Measurements from ENCODE around the gene RAC2.
A peak's percentile ranks its signal among the peaks of the same experiment; 100 is the strongest.

RAC2 gene

GRCh38 chr22:37275134-37275533 is 31.1 kb upstream of the RAC2 start:
- no peak for DNase-seq

- peak; percentile 4 for DNase-seq
Measured at GRCh38 chr22:37274380-37274862, 30.4 kb upstream of the RAC2 start.

- DNase-seq: no peak
Measured at GRCh38 chr22:37273846-37274225, 29.8 kb upstream of the RAC2 start.

DNA sequence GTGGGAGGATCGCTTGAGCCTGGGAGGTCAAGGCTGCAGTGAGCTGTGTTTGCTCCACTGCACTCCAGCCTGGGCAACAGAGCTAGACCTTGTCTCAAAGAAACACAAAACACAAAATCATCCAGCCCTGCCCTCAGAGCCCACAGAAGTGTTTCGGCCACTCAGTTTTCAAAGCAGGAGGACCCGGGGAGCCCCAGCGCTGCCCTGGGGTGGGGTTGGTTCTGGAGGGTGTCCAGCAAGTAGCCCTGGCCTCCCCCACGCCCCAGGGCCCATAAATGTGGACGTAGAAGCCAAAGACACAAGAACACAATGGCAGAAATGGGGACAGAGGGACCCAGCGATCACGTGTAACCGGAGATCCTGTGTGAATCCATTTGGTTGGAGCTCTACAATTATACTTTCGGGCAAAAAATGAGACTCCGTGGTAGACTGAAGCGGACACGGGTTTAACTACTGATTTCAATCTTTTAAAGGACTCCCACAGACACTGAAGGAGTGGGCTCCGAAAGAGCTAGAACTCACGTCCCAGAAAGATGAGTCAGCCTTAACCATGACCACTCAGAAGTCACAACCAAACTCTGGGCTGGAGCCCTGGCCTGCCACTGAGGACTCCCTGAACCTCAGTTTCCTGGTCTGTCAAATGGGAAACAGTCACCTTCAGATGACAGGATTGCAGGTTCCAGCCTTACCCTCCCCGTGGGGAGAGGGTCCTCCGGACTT is 29.2 kb upstream of the RAC2 start:
- DNase-seq: no peak

DNA sequence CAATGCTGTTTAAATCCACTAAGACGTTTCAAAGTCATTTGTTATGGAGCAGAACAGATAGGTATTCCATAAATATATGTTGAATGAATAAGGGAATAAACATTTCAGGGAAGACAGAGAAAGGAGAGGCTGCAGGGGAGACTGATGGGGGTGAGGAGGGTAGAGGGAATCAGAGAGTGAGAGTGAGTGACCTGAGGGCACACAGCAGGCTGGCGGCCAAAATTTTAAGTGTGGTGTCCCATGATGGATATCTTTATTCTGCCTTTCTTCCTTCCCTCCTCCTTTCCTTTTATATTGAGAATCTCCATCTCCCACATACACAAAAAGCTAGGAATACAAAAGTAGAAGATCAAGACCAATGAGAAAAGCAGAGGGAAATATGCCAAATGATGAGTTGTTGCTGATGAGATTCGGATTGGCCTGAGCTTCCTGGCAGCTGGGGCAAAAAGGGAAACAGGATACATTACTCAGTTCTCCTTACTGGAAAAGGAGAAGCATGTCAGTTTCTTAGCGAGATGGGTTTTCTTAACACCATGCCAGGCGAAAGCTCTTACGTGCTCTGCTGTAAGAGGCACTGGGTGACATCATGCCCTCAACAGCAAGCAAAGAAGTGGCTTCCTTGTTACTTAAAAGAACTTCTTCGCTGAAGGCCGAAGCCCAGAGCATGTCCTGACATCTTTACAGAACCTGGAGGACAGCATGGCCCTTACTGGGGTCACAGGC is 27.0 kb upstream of the RAC2 start:
- no peak for DNase-seq

DNA sequence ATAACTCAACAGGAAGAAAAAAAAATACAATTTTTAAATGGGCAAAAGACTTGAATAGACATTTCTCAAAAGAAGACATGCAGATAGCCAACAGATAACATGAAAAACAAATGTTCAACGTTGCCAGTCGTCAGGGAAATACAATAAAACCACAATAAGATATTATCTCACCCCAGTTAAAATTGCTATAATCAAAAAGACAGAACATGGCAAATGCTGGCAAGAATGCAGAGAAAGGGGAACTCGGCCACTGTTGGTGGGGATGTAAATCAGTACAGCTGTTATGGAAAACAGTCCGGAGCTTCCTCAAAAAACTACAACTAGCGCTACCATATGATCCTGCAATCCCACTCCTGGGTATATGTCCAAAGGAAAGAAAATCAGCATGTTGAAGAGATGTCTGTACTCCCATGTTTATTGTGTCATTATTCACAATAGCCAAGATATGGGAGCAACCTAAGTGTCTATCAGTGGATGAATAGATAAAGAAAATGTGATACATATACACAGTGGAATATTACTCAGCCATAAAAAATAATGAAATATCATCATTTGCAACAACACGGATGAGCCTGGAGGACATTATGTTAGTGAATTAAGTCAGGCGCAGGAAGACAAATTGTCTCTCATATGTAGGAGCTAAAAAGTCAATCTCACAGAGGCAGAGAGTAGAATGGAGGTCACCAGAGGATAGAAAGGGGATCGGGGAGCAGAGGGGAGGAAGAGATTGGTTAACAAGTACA is 26.0 kb upstream of the RAC2 start:
- no peak for DNase-seq

- no peak for DNase-seq
Measured at GRCh38 chr22:37267661-37268413, 23.8 kb upstream of the RAC2 start.

DNA sequence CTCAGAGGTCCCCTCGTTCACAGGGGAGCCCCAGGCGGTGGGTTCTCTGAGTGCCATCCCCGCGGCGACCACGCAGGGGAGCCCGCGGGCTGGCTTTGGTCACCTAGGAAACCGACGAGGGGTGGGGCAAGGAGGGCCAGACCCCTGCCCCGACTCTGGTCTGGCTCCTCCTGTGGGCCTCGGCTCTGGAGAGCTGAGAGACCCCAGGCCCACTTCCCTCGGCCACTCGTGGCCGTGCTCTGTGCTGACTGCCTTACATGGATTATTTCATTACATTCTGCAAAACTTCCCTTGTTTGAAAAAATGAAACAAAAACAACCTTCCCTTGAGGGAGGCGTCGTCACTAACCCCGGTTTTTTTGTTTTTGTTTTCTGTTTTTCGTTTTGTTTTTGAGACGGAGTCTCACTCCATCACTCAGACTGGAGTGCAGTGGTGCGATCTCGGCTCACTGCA is 23.1 kb upstream of the RAC2 start:
- peak; percentile 82 for DNase-seq

DNA sequence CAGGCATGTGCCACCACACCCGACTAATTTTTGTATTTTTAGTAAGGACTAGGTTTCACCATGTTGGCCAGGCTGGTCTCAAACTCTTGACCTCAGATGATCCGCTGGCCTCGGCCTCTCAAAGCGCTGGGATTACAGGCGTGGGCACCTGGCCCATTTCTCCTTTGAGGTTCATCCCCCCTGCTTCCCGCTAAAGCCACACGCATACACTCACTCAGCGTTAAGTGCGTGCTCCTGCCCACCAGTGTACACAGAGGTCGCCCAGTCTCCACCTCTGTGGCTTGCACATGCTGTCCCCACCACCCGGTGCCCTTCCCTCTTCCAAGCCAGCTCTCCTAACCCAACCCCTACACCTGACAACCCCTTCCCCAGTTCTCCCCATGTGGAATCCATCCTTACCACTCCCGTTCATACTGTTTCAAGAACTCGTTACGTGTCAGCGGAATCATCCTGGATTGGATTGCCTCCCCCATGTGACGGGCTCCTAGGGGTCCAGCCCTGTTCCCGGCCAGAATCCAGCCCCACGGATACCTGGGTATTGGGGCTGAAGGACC is 22.6 kb upstream of the RAC2 start:
- no peak for DNase-seq

- DNase-seq: no peak
Measured at GRCh38 chr22:37263966-37264887, 20.2 kb upstream of the RAC2 start.

GRCh38 chr22:37262346-37262745 is 18.3 kb upstream of the RAC2 start:
- no peak for DNase-seq

- peak; percentile 74 for DNase-seq
Measured at GRCh38 chr22:37260901-37261336, 16.9 kb upstream of the RAC2 start.

GRCh38 chr22:37260155-37260795 is 16.2 kb upstream of the RAC2 start:
- no peak for DNase-seq

- peak; percentile 65 for DNase-seq
Measured at GRCh38 chr22:37259540-37260029, 15.5 kb upstream of the RAC2 start.

DNA sequence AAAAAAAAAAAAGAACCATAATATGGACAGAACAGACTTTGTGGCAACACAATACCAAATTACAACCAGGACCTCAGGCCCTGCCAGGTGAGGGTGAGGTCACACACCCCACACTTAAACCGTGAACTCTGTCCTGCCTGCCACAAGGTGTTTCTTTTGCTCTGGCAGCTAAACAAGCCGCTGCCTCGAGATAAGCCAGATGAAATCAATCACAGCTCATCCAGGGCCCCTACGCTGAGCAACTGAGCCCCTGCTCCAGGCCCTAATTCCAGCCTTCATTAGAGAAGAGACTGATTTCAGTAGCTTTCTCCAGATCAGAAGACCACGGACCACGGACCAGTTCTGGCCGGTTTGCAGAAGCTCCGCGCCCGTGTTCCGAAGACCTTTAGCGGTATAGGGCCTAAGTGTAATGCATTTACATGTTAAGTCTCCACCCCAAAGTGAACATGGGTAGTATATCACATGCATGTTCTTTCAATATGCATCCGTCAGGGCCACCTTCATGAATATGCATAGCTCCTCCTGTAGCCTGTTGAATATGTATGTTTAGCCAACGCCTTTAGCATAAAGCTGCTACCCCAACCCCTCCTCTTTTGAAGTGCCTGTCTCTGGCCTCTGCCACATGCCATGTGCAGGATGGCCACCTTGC is 14.8 kb upstream of the RAC2 start:
- DNase-seq: no peak

GRCh38 chr22:37258005-37258752 is 14.1 kb upstream of the RAC2 start:
- no peak for DNase-seq

DNA sequence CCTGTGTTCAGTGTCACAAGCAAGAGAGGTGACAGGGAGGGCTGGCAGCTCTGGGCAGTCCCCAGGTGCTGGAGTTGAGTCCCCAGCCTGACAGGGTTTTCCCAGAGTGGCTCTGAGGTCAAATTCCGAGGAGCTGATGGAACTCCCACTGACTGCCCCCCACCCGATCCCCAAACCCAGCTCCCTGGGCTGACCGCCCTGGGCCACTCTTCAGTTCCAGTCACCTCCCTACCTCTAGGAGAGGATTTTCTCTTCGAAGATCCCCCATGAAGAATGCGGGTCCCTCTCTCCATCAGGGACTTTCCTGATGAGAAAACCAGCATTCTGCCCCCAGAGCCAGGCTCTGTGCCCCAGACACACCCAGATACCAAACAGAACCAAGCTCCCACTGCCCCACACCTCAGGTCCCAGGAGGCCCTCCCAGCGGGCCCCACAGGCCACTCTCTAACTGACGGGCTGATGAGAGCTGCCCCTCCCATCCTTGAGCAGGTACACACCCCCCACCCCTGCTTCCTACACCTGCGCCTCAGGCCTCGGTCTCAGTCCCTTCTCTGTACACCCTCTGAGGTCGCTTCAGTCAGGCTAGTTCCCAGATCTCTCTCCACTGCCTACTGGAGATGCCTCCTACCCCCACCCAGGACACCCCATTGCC is 12.1 kb upstream of the RAC2 start:
- DNase-seq: no peak

DNA sequence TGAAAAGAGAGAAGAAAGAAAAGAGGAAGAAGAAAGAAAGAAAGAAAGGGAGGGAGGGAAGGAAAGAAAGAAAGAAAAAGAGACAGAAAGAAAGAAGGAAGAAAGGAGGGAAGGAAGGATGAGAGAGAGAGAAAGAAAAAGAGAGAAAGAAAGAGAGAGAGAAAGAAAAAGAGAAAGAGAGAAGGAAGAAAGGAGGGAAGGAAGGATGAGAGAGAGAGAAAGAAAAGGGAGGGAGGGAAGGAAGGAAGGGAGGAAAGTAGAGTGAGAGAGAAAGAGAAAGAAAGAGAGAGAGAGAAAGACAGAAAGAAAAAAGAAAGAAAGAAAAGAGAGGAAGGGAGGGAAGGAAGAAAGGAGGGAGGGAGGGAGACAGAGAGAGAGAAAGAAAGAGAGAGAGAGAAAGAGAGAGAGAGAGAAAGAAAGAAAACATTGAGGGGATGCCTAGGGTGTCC is 11.5 kb upstream of the RAC2 start:
- no peak for DNase-seq

DNA sequence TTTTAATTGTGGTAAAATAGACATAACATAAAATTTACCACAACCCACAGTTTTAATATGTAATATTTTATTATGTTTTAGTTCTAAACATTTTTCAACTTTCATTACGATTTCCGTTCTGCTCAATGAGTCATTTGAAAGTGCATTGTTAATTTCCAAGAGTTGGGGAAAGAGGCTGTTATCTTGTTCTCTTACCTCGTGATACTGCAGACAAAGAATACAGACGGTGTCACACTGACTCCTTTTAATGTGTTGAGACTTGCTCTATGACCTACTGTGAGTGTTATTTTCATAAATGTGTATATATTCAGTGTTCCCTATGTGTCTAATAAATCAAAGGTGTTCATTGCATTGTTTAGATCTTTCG is 10.8 kb upstream of the RAC2 start:
- no peak for DNase-seq

Measured in CD4-positive, alpha-beta T cell treated with Interleukin-17A for 4 hours (primary cell).